A549 (cell line): ENCODE data around the gene CAMTA1. TPM values are rescaled to one million over a fixed set of nuclear protein-coding genes. Genes with fewer than 3 reads are reported as not detected.

Experiments used
- ATAC-seq, 2 experiments: fragments of 200-7000 bp in 1 of 2; fragments of >200 bp in 1 of 2; cut with Nextera tagmentation in 1 of 2; cut with Tn5 transposase in 1 of 2; 3 replicates each; pipeline versions ENCODE4 v1.8.0 to v1.9.1; 2018 to 2020; ENCODE audit warnings: mild to moderate bottlenecking in 1 of 2, moderate library complexity in 1 of 2
- CTCF ChIA-PET: fragments of 300-600 bp; sonication (Branson Sonifier 250); formaldehyde crosslinking; extraction: SDS; loops from one replicate; lab custom pipeline; 2021; ENCODE audit warnings: antibody characterized with exemption, inconsistent platforms; lab: Yijun Ruan, JAX
- POLR2A ChIA-PET: fragments of 350-600 bp; formaldehyde crosslinking; extraction: SDS; loops from one replicate; lab custom pipeline; 2021; ENCODE audit warnings: antibody characterized with exemption, inconsistent platforms; lab: Yijun Ruan, JAX
- DNase-seq, 2 experiments: peaks; one replicate each; pipeline versions ENCODE4 v3.0.0 to v3.0.0-alpha.2; 2011 to 2016; ENCODE audit warnings: low read depth in 1 of 2, low spot score in 1 of 2
- FAIRE-seq: peaks from 2 replicates; lab custom pipeline; 2011; peaks lifted over from hg19 to GRCh38; lab: Jason Lieb, UNC
- H3K27ac ChIP-seq, 2 experiments: fragments of >200 bp; sonication (Bioruptor Twin); formaldehyde crosslinking; 3 replicates each; pipeline ENCODE4 v1.5.1; 2016 to 2017
- H3K4me1 ChIP-seq: fragments of >200 bp; sonication (Bioruptor Twin); formaldehyde crosslinking; 3 replicates; pipeline ENCODE4 v1.6.1; 2016
- H3K4me2 ChIP-seq: fragments of >200 bp; sonication (Bioruptor Twin); formaldehyde crosslinking; 3 replicates; pipeline ENCODE4 v1.6.1; 2016
- H3K4me3 ChIP-seq: fragments of >200 bp; sonication (Bioruptor Twin); formaldehyde crosslinking; 3 replicates; pipeline ENCODE4 v1.5.1; 2016
- H3K9me3 ChIP-seq: fragments of >200 bp; sonication (Bioruptor Twin); formaldehyde crosslinking; 3 replicates; pipeline ENCODE4 v1.6.1; 2016
- ATOH8 ChIP-seq: fragments of 250-450 bp; sonication (Bioruptor Pico); IDR thresholded peaks from 2 replicates; pipeline ENCODE4 v1.5.0; 2020; ENCODE audit warnings: low read depth, mild to moderate bottlenecking, moderate library complexity
- CEBPB ChIP-seq, 2 experiments: fragments of >200 bp in 1 of 2; sonication (Bioruptor Twin) in 1 of 2; formaldehyde crosslinking in 1 of 2; IDR thresholded peaks; 2 replicates each; pipeline ENCODE4 v1.6.1; 2012 to 2016
- CHD4 ChIP-seq: fragments of 200-600 bp; sonication (generic); IDR thresholded peaks from 2 replicates; pipeline ENCODE4 v1.6.1; 2016; ENCODE audit warnings: antibody characterized with exemption, mild to moderate bottlenecking, borderline replicate concordance
- CTCF ChIP-seq: fragments of >200 bp; sonication (Bioruptor Twin); formaldehyde crosslinking; IDR thresholded peaks from 3 replicates; pipeline ENCODE4 v1.5.1; 2016
- E2F6 ChIP-seq: IDR thresholded peaks from 2 replicates; pipeline ENCODE4 v1.6.1; 2012; ENCODE audit warnings: low read depth, borderline replicate concordance
- ESRRA ChIP-seq: fragments of 150-350 bp; IDR thresholded peaks from 2 replicates; pipeline ENCODE4 v1.6.1; 2014; ENCODE audit warnings: mild to moderate bottlenecking, low read length, borderline replicate concordance
- FOSB ChIP-seq: fragments of 250-450 bp; sonication (Bioruptor Pico); IDR thresholded peaks from 2 replicates; pipeline ENCODE4 v1.5.0; 2020; ENCODE audit warnings: mild to moderate bottlenecking, moderate library complexity
- FOSL2 ChIP-seq, 2 experiments: fragments of 450-650 bp in 1 of 2; fragments of >200 bp in 1 of 2; sonication (Bioruptor Twin) in 1 of 2; formaldehyde crosslinking; IDR thresholded peaks; 2 replicates each; pipeline versions ENCODE4 v1.5.0 to v1.6.1; 2016 to 2020; ENCODE audit warnings: mild to moderate bottlenecking in 1 of 2, moderate library complexity in 1 of 2
- FOXS1 ChIP-seq: fragments of 250-450 bp; sonication (Bioruptor Pico); IDR thresholded peaks from 2 replicates; pipeline ENCODE4 v1.5.0; 2020; ENCODE audit warnings: mild to moderate bottlenecking, moderate library complexity
- GATA3 ChIP-seq: IDR thresholded peaks from 2 replicates; pipeline ENCODE4 v1.6.1; 2012; ENCODE audit warnings: borderline replicate concordance
- HDAC2 ChIP-seq: fragments of 200-600 bp; sonication (generic); IDR thresholded peaks from 2 replicates; pipeline ENCODE4 v1.6.1; 2016
- HES2 ChIP-seq: fragments of >200 bp; sonication (Bioruptor Twin); formaldehyde crosslinking; IDR thresholded peaks from 2 replicates; pipeline ENCODE4 v1.6.1; 2016
- HOXA7 ChIP-seq: fragments of 250-450 bp; sonication (Bioruptor Pico); IDR thresholded peaks from 2 replicates; pipeline ENCODE4 v1.5.0; 2020; ENCODE audit warnings: mild to moderate bottlenecking, moderate library complexity
- HOXB13 ChIP-seq: fragments of 250-450 bp; sonication (Bioruptor Pico); IDR thresholded peaks from 2 replicates; pipeline ENCODE4 v1.5.0; 2020; ENCODE audit warnings: low read depth, mild to moderate bottlenecking, moderate library complexity
- HOXB5 ChIP-seq: fragments of 250-450 bp; sonication (Bioruptor Pico); IDR thresholded peaks from 2 replicates; pipeline ENCODE4 v1.5.0; 2020; ENCODE audit warnings: mild to moderate bottlenecking, moderate library complexity
- KDM5A ChIP-seq: fragments of 200-600 bp; sonication (generic); IDR thresholded peaks from 2 replicates; pipeline ENCODE4 v1.6.1; 2016; ENCODE audit warnings: antibody characterized with exemption, mild to moderate bottlenecking
- MAFK ChIP-seq: fragments of 450-650 bp; IDR thresholded peaks from 2 replicates; pipeline ENCODE4 v1.6.1; 2014; ENCODE audit not compliant: partially characterized antibody
- MAZ ChIP-seq: fragments of 150-350 bp; IDR thresholded peaks from 2 replicates; pipeline ENCODE4 v1.6.1; 2014; ENCODE audit warnings: antibody characterized with exemption, low read depth, low read length, borderline replicate concordance
- NPAS2 ChIP-seq: fragments of 250-450 bp; sonication (Bioruptor Pico); IDR thresholded peaks from 2 replicates; pipeline ENCODE4 v1.8.0; 2022; ENCODE audit warnings: mild to moderate bottlenecking, moderate library complexity, borderline replicate concordance
- POLR2A ChIP-seq: IDR thresholded peaks from 2 replicates; pipeline ENCODE4 v1.6.1; 2012; ENCODE audit warnings: mild to moderate bottlenecking, low read length
- RAD21 ChIP-seq, 2 experiments: fragments of >200 bp in 1 of 2; sonication (Bioruptor Twin) in 1 of 2; formaldehyde crosslinking in 1 of 2; IDR thresholded peaks in 1 of 2; conservative IDR thresholded peaks in 1 of 2; 2 replicates in 1 of 2; 3 replicates in 1 of 2; pipeline ENCODE4 v1.6.1; 2012 to 2018; ENCODE audit warnings: inconsistent platforms in 1 of 2
- RNF2 ChIP-seq: fragments of 200-600 bp; sonication (generic); IDR thresholded peaks from 2 replicates; pipeline ENCODE4 v1.6.1; 2016; ENCODE audit warnings: low read depth, mild to moderate bottlenecking, antibody characterized with exemption, moderate library complexity, borderline replicate concordance
- SMC3 ChIP-seq: fragments of >200 bp; sonication (Bioruptor Twin); formaldehyde crosslinking; IDR thresholded peaks from 3 replicates; pipeline ENCODE4 v1.6.1; 2018; ENCODE audit warnings: inconsistent platforms
- TFCP2L1 ChIP-seq: fragments of 250-450 bp; sonication (Bioruptor Pico); IDR thresholded peaks from 2 replicates; pipeline ENCODE4 v1.5.0; 2021; ENCODE audit warnings: mild to moderate bottlenecking
- TP53 ChIP-seq: fragments of 250-450 bp; sonication (Bioruptor Pico); IDR thresholded peaks from 2 replicates; pipeline ENCODE4 v1.5.0; 2021; ENCODE audit warnings: mild to moderate bottlenecking, moderate library complexity
- ZFP36 ChIP-seq: fragments of 450-650 bp; IDR thresholded peaks from 2 replicates; pipeline ENCODE4 v1.6.1; 2014; ENCODE audit warnings: borderline replicate concordance; ENCODE audit not compliant: partially characterized antibody
- ZNF302 ChIP-seq: fragments of 250-450 bp; sonication (Bioruptor Pico); IDR thresholded peaks from 2 replicates; pipeline ENCODE4 v1.9.0; 2021; ENCODE audit warnings: inconsistent platforms, mild to moderate bottlenecking, moderate library complexity
- WGBS: methylation state at CpG from one replicate; pipeline ENCODE4 v1.1.6; 2017; ENCODE audit errors: missing lambda C conversion rate; 5-methylcytosine and 5-hydroxymethylcytosine counted together
- polyA plus RNA-seq, 4 experiments: library from polyadenylated mRNA; depleted of rRNA in 3 of 4; stranded (reverse); fragments of >200 nt; fragmentation: RNase III in 1 of 4; extraction: RNeasy Plus Mini Kit Qiagen cat#74134 plus additional on column Dnase treatment in 1 of 4; gene quantifications; 2 replicates in 3 of 4; 3 replicates in 1 of 4; pipeline ENCODE4 v1.2.3, GENCODE V29; 2011 to 2017

The CAMTA1 gene
- polyA plus RNA-seq, 2 of the 4 experiments (the other 2 are of a cell fraction): 58.8 to 75.0 TPM

- FAIRE-seq (no peak), DNase-seq (no peak), ATAC-seq (no peak)
- TF ChIP-seq KDM5A (no peak), GATA3 (no peak), HES2 (no peak), HOXB5 (CRISPR knock-in tag) (no peak), SMC3 (no peak), ZFP36 (no peak), TFCP2L1 (no peak), RNF2 (no peak), TP53 (CRISPR knock-in tag) (no peak), FOSL2 (IDR thresholded peaks at IDR 0.05) (no peak), FOSL2 (CRISPR knock-in tag; IDR thresholded peaks at IDR 0.05) (no peak), FOSB (no peak), POLR2A (no peak), MAZ (no peak), CEBPB (IDR thresholded peaks at IDR 0.05) (no peak), CHD4 (no peak)
- H3K9me3 ChIP-seq: no peaks in the 10 kb centered on the region
- peaks cover 31% of the 10 kb centered on the region for H3K4me1 ChIP-seq
- ChIA-PET POLR2A (no interaction called here), CTCF (no interaction called here)
- peak overlapping the region in 1 of 2 experiments; percentile 98; a peak in 3 of 6 replicates for H3K27ac ChIP-seq
- H3K4me2 ChIP-seq: no peak overlapping the region
- H3K4me3 ChIP-seq: no peak overlapping the region
- WGBS: 93% methylated on average over 13 of the region's 17 CpGs
Measured at GRCh38 chr1:7476861-7477547, 691.8 kb downstream of the CAMTA1 start.

GRCh38 chr1:7477593-7477992 is 692.3 kb downstream of the CAMTA1 start:
- FAIRE-seq: no peak
- no peak for TF ChIP-seq HOXA7 (CRISPR knock-in tag)
- TF ChIP-seq NPAS2 (CRISPR knock-in tag): no peak
- no peak for TF ChIP-seq RAD21 (conservative IDR thresholded peaks at IDR 0.05 in 1 of 2, IDR thresholded peaks at IDR 0.05 in 1 of 2)
- TF ChIP-seq GATA3: no peak
- TF ChIP-seq ESRRA: no peak
- no peak for TF ChIP-seq HDAC2
- TF ChIP-seq ZFP36: no peak
- no peak for TF ChIP-seq FOXS1 (CRISPR knock-in tag)
- no peak for TF ChIP-seq E2F6
- H3K4me3 ChIP-seq: no peak overlapping the region
- no peak overlapping the region for H3K4me2 ChIP-seq
- H3K9me3 ChIP-seq: no peaks in the 10 kb centered on the region
- peaks cover 25% of the 10 kb centered on the region for H3K4me1 ChIP-seq
- H3K27ac ChIP-seq: peak overlapping the region in 1 of 2 experiments; percentile 98; a peak in 4 of 6 replicates
- POLR2A ChIA-PET: no interaction called here
- no peak for DNase-seq
- 89% methylated on average over 9 of the region's 12 CpGs for whole genome bisulfite sequencing
- CTCF ChIA-PET: interaction anchor here (1.0 kb wide), 1 partner anchor 61 kb away, joined by 3 read pairs; no protein-coding TSS in a partner anchor
- no peak for ATAC-seq

GRCh38 chr1:7478142-7478790 is 693.0 kb downstream of the CAMTA1 start:
- peaks cover 20% of the 10 kb centered on the region for H3K4me1 ChIP-seq
- ChIA-PET CTCF (interaction anchor here (0.7 to 1.4 kb wide), 3 partner anchors 8 to 436 kb away, joined by 3 to 4 read pairs (median 3); no protein-coding TSS in a partner anchor), POLR2A (interaction anchor here (1.0 kb wide), 1 partner anchor 177 kb away, joined by 3 read pairs; no protein-coding TSS in a partner anchor)
- no peaks in the 10 kb centered on the region for H3K9me3 ChIP-seq
- no peak for DNase-seq
- 79% methylated on average over 11 of the region's 13 CpGs for WGBS
- peak overlapping the region; percentile 35; the same call in 2 of the 3 replicates for H3K4me2 ChIP-seq
- TF ChIP-seq ATOH8 (CRISPR knock-in tag) (no peak), CTCF (no peak), HOXB13 (CRISPR knock-in tag) (no peak), ZNF302 (no peak), MAFK (no peak)
- no peak for ATAC-seq
- H3K27ac ChIP-seq: peak overlapping the region; percentile 55 to 98
- FAIRE-seq: no peak
- H3K4me3 ChIP-seq: no peak overlapping the region
